ENCODE data around the gene HS6ST1.
"Not testable (repeated sequence)": the region's sequence is repeated elsewhere in the genome, so short reads cannot be mapped to it uniquely, and the experiment has no call there.

HS6ST1 gene

GRCh38 chr2:128265608-128265993, 53.1 kb downstream of the HS6ST1 start:
- DNase-seq: not testable (repeated sequence)

- DNase-seq: no peak
Measured at GRCh38 chr2:128264881-128265607, 53.6 kb downstream of the HS6ST1 start.

GRCh38 chr2:128263902-128264331, 54.8 kb downstream of the HS6ST1 start:
- no peak for DNase-seq

DNA sequence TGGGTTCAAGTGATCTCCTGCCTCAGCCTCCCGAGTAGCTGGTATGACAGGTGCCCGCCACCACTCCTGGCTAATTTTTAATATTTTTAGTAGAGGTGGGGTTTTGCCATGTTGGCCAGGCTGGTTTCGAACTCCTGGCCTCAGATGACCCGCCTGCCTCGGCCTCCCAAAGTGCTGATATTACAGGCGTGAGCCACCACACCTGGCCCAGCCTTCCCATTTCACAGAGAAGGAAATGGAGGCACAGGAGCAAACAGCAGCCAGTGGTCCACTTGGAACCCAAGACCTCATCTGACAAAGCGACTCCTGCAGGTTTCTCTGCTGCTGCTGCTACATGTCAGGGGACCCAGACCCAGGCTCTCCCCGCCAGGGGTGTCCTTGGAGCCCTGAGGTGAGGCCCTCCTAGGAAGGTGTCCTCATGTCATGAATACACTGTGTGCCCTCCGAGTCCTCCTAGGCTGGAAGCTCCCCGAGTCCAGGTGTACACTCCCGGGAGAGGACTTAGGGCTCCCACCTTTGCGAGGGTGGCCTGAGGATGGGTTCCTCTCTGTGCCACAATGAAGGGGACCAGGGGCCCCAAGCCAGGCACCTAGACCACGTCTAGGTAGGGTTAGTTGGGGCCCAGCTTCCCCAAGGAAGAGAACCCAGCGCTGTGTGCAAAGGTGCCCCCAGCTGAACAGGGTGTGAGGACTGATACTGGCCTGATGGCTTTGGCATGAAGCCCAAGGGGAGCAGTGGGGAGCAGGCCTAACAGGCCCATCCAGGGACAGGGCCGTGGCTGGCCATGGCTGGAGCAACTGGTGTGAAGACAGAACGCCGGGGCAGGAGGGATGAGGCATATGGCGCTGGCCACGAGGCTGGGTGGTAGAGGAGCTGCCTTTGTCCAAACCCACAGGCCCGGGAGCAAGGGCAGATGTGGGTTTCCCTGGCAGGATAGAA, 56.1 kb downstream of the HS6ST1 start:
- DNase-seq: no peak

DNA sequence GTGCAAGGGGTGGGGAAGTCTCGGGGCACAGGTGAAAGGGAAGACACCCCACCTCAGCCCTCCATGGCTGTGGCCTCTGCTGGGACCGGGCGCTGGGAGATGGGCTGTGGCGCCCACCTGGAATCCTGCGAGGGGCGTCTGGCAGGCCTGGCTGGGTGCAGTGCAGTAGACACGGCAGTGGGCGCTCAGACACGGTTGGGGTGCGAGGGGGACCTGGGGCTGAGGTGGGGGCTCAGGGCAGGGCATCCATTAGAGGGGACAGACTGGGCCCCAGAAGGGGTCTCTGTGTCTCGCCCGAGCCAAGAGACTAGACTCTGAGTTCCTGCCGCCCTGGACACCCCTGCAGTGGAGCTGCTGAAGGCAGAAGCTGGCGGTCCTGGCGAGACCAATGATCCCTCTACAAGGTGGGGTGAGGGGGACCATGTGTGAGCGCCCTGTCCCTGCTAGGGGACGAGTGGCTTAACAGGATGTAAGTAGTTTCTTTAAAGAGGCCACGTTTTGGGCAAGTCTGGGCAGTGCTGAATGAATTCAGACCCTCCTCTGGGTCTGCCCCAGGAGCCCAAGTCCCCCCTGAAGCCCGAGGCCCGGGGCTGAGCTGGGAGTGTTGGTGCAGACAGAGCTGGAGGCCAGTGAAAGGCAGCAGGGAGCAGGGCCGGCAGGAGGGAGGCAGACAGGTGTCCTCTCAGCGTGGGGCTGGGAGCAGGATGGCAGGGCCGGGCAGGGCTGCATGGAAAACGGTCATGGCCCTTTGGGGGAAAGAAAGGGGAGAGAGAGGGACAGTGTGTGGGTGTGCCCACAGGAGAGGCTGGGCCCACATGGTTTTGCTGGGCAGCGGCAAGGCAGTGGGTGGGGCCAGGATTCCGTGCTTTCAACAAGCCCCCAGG, 57.2 kb downstream of the HS6ST1 start:
- DNase-seq: no peak

DNA sequence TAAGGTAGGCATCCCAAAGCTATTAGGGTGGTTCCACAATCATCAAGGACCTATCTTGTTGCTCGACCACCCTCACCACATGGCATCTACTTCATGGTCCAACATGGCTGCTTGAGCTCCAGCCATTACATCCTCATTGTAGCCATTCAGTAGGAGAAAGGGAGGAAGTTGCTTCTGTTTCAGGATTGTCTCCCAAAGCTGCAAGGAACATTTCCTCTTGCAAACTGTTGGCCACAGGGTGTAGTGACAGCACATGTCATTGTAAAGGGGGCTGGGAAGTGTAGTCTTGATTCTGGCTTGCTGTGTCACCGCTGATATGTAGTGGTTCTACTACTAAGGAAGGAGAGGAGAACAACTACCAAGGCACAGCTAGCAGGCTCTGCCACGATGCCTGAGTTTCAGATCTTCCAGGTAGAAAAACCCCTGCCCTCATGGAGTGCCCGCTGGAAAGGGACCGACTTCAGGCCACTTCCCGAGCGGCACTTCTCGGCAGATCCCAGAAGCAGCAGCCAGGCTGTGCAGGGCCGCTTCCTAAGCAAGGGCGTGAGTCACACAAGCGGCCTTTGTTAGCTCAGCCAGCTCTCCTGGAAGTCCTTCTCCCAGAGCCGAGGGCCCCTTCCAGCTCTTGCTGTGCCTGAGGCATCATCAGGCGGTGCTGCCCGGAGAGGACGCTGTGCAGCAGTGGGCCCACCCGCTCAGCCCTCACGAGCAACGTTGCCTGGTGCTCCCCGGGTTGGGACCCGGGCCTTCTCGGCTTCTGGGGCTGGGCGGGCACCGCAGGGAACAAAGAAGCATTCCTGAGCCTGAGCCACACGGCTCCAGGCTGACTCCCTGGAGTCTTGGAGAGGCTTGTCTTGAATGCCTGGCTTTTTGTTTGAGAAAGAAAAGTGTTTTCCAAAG, 58.2 kb downstream of the HS6ST1 start:
- DNase-seq: no peak

- no peak for DNase-seq
Measured at GRCh38 chr2:128259585-128259984, 59.1 kb downstream of the HS6ST1 start.

DNA sequence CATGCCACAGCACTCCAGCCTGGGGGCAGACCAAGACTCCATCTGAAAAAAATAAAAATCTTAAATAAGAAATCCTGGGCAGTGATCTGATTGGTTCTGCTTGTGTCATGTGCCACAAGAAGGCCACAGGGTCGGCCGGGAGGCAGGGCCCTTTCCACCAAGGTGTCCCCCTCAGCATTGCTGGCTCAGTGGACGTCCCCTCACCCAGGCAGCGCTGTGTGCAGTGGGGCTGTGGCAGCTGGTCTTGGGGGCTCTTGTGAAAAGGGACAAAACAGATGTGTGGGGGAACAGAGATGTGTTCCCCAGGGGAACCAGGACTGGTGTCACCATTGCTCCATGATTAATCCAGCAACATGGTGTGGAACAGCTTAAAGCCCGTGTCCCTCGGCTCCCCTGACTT, 60.5 kb downstream of the HS6ST1 start:
- DNase-seq: no peak

GRCh38 chr2:128252501-128252900, 66.2 kb downstream of the HS6ST1 start:
- no peak for DNase-seq

DNA sequence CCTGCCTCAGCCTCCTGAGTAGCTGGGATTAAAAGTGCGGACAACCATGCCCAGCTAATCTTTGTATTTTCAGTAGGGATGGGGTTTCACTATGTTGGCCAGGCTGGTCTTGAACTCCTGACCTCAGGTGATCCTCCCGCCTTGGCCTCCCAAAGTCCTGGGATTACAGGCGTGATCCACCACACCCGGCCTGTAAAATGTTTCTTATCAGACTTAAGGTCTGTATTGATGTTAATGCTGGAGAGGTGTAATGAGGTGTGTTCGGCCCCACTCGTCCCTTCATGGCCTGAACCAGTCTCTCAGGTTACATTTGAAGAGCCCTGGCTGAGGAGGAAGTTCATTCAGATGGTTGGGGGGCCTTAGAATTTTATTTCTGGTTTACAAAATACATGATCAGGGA, 66.6 kb downstream of the HS6ST1 start:
- not testable (repeated sequence) for DNase-seq

DNA sequence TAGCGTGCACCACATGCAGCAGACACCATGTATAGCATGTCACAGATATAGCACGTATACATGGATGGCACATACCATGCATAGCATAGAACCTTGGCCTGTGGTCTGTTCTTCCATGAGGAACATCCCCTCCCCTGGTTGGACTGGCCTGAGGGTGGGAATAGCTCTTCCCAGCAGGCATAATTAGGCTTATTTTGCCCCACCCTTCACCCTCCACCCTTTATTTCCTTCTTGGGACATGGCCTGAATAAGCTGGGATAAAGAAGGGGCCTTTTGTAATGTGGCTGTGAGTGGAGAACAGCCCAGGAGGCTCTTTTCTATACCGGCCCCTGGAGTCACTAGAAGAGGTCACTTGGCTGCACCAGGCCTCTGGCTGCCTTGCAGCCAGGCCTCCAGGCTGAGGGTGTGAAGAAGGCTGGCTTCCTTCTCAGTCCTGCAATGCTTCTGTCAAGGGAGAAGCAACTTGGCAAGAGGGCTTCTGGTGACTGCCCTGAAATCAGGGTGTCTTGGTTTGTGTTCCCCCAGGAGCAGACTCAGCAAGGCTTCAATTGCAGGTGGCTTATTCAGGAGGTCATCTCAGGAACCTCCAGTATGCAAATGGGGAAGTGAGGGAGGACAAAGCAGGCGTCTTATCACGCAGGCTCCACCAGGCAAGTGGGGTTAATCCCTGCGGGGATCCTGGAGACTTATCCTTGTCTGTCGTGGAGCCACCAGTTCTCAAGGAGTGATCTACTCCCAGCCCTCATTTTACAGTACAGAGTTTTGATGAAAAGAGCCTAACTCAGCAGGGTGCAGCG, 68.2 kb downstream of the HS6ST1 start:
- DNase-seq: no peak

GRCh38 chr2:128249555-128249954, 69.1 kb downstream of the HS6ST1 start:
- DNase-seq: no peak

- DNase-seq: no peak
Measured at GRCh38 chr2:128245813-128246212, 72.9 kb downstream of the HS6ST1 start.

DNA sequence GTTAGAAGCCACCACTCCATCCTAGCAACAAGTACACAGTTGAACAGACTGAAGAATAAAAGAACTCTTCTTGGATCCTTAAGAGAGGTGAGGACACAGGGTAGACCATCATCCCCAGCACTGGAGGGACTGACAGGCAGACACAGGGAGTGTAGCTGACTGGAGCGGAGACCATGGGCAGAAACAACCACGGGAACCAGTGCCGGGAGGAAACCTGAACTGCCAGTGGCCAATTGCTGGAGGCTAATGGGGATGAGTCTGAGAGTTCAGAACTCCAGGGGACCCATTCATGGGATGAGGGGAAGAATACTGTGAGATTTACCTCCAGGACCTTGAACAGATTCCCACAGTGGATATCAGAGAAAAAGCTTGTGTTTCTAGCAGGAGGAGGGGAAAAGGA, 76.8 kb downstream of the HS6ST1 start:
- no peak for DNase-seq

GRCh38 chr2:128237911-128238697, 80.6 kb downstream of the HS6ST1 start:
- DNase-seq: no peak

GRCh38 chr2:128237081-128237534, 81.6 kb downstream of the HS6ST1 start:
- DNase-seq: no peak

DNA sequence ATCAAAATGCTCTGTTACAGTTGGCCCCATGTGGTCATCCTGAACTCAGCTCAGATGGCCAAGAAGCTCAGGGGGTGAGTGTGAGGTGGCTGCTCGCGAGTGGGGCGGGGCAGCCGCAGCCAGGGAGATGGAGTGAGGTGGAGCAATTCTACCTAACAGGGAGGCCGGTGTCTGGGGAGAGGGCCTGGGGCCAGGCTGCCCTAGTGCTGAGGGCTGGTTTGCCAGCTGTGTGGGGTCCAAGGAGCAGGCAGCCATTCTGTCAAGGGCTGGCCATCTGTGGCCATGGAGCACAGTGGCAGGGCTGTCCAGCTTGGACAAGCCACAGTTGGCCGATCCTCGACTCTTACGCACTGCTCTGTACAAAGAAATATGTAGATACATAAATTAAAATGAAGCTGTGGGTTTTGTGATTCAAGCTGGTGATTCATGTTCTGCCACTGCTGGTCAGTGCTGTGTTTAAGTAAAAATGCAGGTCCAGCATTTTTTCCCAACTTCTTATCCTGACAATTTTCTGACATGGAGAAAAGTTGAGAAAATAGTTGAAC, 82.1 kb downstream of the HS6ST1 start:
- DNase-seq: no peak

GRCh38 chr2:128235581-128235980, 83.1 kb downstream of the HS6ST1 start:
- DNase-seq: no peak

DNA sequence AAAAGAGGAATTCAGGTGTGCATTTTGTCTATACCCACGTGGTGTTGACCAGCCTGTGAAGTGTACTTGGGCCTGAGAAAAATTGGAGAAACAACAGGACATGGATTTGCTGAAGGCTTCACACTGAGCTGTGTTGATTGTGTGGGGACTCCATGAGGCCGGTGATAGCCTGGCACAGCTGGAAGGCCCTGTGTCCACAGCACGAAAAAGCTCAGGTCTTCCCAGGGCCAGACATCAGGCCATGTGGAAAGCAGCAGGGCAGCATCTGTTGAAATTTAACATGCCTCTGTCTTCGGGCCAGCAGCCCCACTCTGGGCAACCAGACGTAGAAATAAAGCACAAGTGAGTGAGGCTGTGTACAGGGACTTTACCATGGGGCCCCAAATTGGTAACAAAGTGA, 84.1 kb downstream of the HS6ST1 start:
- DNase-seq: no peak

Data from activated T-cell treated with anti-CD3 and anti-CD28 coated beads, Interleukin-2, amount 50 U/mL, for 1 hour (primary cell).